IPS-NIHi7 (cell line): Measurements from ENCODE around the gene SLC16A9.
"Not testable (repeated sequence)": the region's sequence is repeated elsewhere in the genome, so short reads cannot be mapped to it uniquely, and the experiment has no call there.

ENCODE experiments used
- DNase-seq: peaks from one replicate; pipeline ENCODE4 v3.0.0; 2012; ENCODE audit warnings: mixed read lengths; ENCODE audit errors: extremely low spot score

Gene SLC16A9

GRCh38 chr10:59709395-59710125 lies at the start of gene SLC16A9:
Gene SLC16A9, minus strand, starts transcription at chr10:59709850. Its CDS starts 25,559 bp downstream, at chr10:59684291.
- peak; percentile 79 for DNase-seq

- no peak for DNase-seq
These were observed 48.3 kb upstream of the SLC16A9 start for GRCh38 chr10:59757966-59758365.

GRCh38 chr10:59754951-59755350 lies 45.3 kb upstream of the SLC16A9 start:
- no peak for DNase-seq

GRCh38 chr10:59753267-59753666 lies 43.6 kb upstream of the SLC16A9 start, which contains the start of gene MRLN:
Gene MRLN, minus strand, starts transcription at chr10:59753455.
- DNase-seq, result no peak

- DNase-seq, result no peak
These were observed 42.8 kb upstream of the SLC16A9 start for GRCh38 chr10:59752278-59752940.

GRCh38 chr10:59750155-59750945 lies 40.7 kb upstream of the SLC16A9 start:
- DNase-seq, result no peak

GRCh38 chr10:59748834-59749233 lies 39.2 kb upstream of the SLC16A9 start:
- DNase-seq, result no peak

- DNase-seq, result no peak
These were observed 35.6 kb upstream of the SLC16A9 start for GRCh38 chr10:59745163-59745650.

- DNase-seq, result not testable (repeated sequence)
These were observed 35.1 kb upstream of the SLC16A9 start for GRCh38 chr10:59744762-59745161.

- DNase-seq, result not testable (repeated sequence)
These were observed 34.5 kb upstream of the SLC16A9 start for GRCh38 chr10:59744156-59744555.

- no peak for DNase-seq
These were observed 31.9 kb upstream of the SLC16A9 start for GRCh38 chr10:59741583-59741982.

- DNase-seq, result no peak
These were observed 31.4 kb upstream of the SLC16A9 start for GRCh38 chr10:59741048-59741447.

GRCh38 chr10:59736749-59737148 lies 27.1 kb upstream of the SLC16A9 start:
- no peak for DNase-seq

GRCh38 chr10:59735296-59735695 lies 25.6 kb upstream of the SLC16A9 start:
- no peak for DNase-seq

GRCh38 chr10:59734014-59734462 lies 24.4 kb upstream of the SLC16A9 start:
- no peak for DNase-seq

GRCh38 chr10:59733321-59734013 lies 23.8 kb upstream of the SLC16A9 start:
- DNase-seq, result not testable (repeated sequence)

- not testable (repeated sequence) for DNase-seq
These were observed 23.2 kb upstream of the SLC16A9 start for GRCh38 chr10:59732849-59733248.

- DNase-seq, result not testable (repeated sequence)
These were observed 19.5 kb upstream of the SLC16A9 start for GRCh38 chr10:59729167-59729566.

- DNase-seq, result no peak
These were observed 14.7 kb upstream of the SLC16A9 start for GRCh38 chr10:59724098-59724938.

GRCh38 chr10:59720377-59720776 lies 10.7 kb upstream of the SLC16A9 start:
- DNase-seq, result no peak

GRCh38 chr10:59719374-59719773 lies 9.7 kb upstream of the SLC16A9 start:
- DNase-seq, result no peak
